HepG2 (cell line): ENCODE data around the gene DMGDH. TPM values are rescaled to one million over a fixed set of nuclear protein-coding genes. Genes with fewer than 3 reads are reported as not detected.

Source experiments
- BRCA1 ChIP-seq: sonication (generic); formaldehyde crosslinking; IDR thresholded peaks from 2 replicates; pipeline ENCODE4 v1.4.0; 2020; ENCODE audit warnings: missing genetic modification reagents
- CENPT ChIP-seq: sonication (generic); formaldehyde crosslinking; IDR thresholded peaks from 2 replicates; pipeline ENCODE4 v1.8.0; 2022; ENCODE audit warnings: low read depth, mild to moderate bottlenecking, moderate library complexity, missing genetic modification reagents
- CHD2 ChIP-seq: IDR thresholded peaks from 2 replicates; pipeline ENCODE4 v1.6.1; 2011; ENCODE audit warnings: low read depth, low read length, improper control_type of control experiment
- HDAC1 ChIP-seq: sonication (generic); formaldehyde crosslinking; IDR thresholded peaks from 2 replicates; pipeline ENCODE4 v1.5.1; 2020; ENCODE audit warnings: mild to moderate bottlenecking, missing genetic modification reagents
- HNF1A ChIP-seq, 2 experiments: sonication (generic) in 1 of 2; formaldehyde crosslinking in 1 of 2; IDR thresholded peaks; 2 replicates each; pipeline versions ENCODE4 v1.4.0 to v1.6.1; 2016 to 2020; ENCODE audit warnings: borderline replicate concordance in 1 of 2, low read depth in 1 of 2, mild to moderate bottlenecking in 1 of 2, missing genetic modification reagents in 1 of 2
- HNF1B ChIP-seq: sonication (generic); formaldehyde crosslinking; IDR thresholded peaks from 2 replicates; pipeline ENCODE4 v1.5.1; 2020; ENCODE audit warnings: mild to moderate bottlenecking, moderate library complexity, missing genetic modification reagents
- MIER2 ChIP-seq: IDR thresholded peaks from 2 replicates; pipeline ENCODE4 v1.6.1; 2016; ENCODE audit warnings: missing biosample characterization, missing genetic modification reagents
- PLRG1 ChIP-seq: fragments of 450-650 bp; conservative IDR thresholded peaks from 2 replicates; pipeline ENCODE4 v1.6.1; 2016
- SALL1 ChIP-seq: sonication (generic); formaldehyde crosslinking; IDR thresholded peaks from 2 replicates; pipeline ENCODE4 v1.8.0; 2022; ENCODE audit warnings: mild to moderate bottlenecking, missing genetic modification reagents
- THAP9 ChIP-seq: sonication (generic); formaldehyde crosslinking; IDR thresholded peaks from 2 replicates; pipeline ENCODE4; 2020; ENCODE audit warnings: missing genetic modification reagents, mild to moderate bottlenecking, borderline replicate concordance
- ZBTB1 ChIP-seq: sonication (generic); formaldehyde crosslinking; IDR thresholded peaks from 2 replicates; pipeline ENCODE4 v1.4.0; 2020; ENCODE audit warnings: missing genetic modification reagents, borderline replicate concordance
- ZBTB10 ChIP-seq: sonication (generic); formaldehyde crosslinking; IDR thresholded peaks from 2 replicates; pipeline ENCODE4 v1.4.0; 2020; ENCODE audit warnings: missing genetic modification reagents, borderline replicate concordance
- ZFP36L2 ChIP-seq: sonication (generic); formaldehyde crosslinking; IDR thresholded peaks from 2 replicates; pipeline ENCODE4 v1.4.0; 2020; ENCODE audit warnings: missing genetic modification reagents
- ZNF136 ChIP-seq: sonication (generic); formaldehyde crosslinking; IDR thresholded peaks from 2 replicates; pipeline ENCODE4 v1.8.1; 2022; ENCODE audit warnings: low read depth, mild to moderate bottlenecking, moderate library complexity, missing genetic modification reagents
- ZNF704 ChIP-seq: sonication (generic); formaldehyde crosslinking; IDR thresholded peaks from 2 replicates; pipeline ENCODE4 v1.8.1; 2023; ENCODE audit warnings: mild to moderate bottlenecking, inconsistent platforms, moderate library complexity, missing genetic modification reagents, borderline replicate concordance
- polyA plus RNA-seq, 8 experiments: library from polyadenylated mRNA; depleted of rRNA in 3 of 8; stranded (reverse) in 7 of 8; unstranded in 1 of 8; fragments of >200 nt; fragmentation: Illumina TruSeq in 4 of 8; extraction: Trizol in 4 of 8; gene quantifications; 2 replicates each; pipeline versions ENCODE4 v1.2.1 to v1.2.3, GENCODE V29; 2011 to 2016; ENCODE audit warnings: low read depth in 4 of 8, missing spikeins in 1 of 8, mixed read lengths in 1 of 8; ENCODE audit not compliant: insufficient read depth in 1 of 8
- total RNA-seq, 5 experiments: library from RNA; depleted of rRNA; stranded (reverse); fragments of >200 nt; fragmentation: Illumina TruSeq; extraction: Trizol; gene quantifications; 2 replicates each; pipeline ENCODE4 v1.2.3, GENCODE V29; 2016; ENCODE audit warnings: low read depth in 1 of 5

Gene DMGDH
- total and polyA plus RNA-seq, 2 of the 13 experiments (the other 11 are each of a cell fraction or from before 2014, with no cell fraction given): 3.6 to 7.9 TPM

GRCh38 chr5:79030663-79031484, 38.6 kb downstream of the DMGDH start (continued):
- TF ChIP-seq HNF1A (IDR thresholded peaks at IDR 0.05; ENCODE audit: low read depth) (peak; percentile 74), HNF1A (CRISPR knock-in tag; IDR thresholded peaks at IDR 0.05; ENCODE audit: borderline replicate concordance) (peak; percentile 22; the same call in 1 of the 2 replicates), PLRG1 (no peak), HDAC1 (CRISPR knock-in tag) (no peak), MIER2 (CRISPR knock-in tag) (no peak), ZBTB1 (CRISPR knock-in tag) (no peak), ZNF704 (no peak), ZFP36L2 (CRISPR knock-in tag) (no peak), CENPT (no peak), BRCA1 (CRISPR knock-in tag) (0 out of 2 replicates have a peak, but pooled peaks have one; percentile 27), THAP9 (CRISPR knock-in tag) (no peak), CHD2 (no peak), ZBTB10 (CRISPR knock-in tag) (no peak), ZNF136 (no peak), HNF1B (CRISPR knock-in tag) (no peak; the same call in 1 of the 2 replicates), SALL1 (CRISPR knock-in tag) (peak; percentile 29; the same call in 1 of the 2 replicates)
